K562 (cell line): Measurements from ENCODE around the gene ARHGAP35. TPM values are rescaled to one million over a fixed set of nuclear protein-coding genes. Genes with fewer than 3 reads are reported as not detected.

Experiments
- BMI1 ChIP-seq: fragments of 150-350 bp; IDR thresholded peaks from 2 replicates; pipeline ENCODE4 v1.6.1; 2014; ENCODE audit warnings: low read length
- BRCA1 ChIP-seq, 2 experiments: fragments of 450-650 bp in 1 of 2; sonication (generic) in 1 of 2; formaldehyde crosslinking in 1 of 2; IDR thresholded peaks; 2 replicates each; pipeline versions ENCODE4 v1.5.0 to v1.6.1; 2017 to 2020; ENCODE audit warnings: mild to moderate bottlenecking in 1 of 2, missing genetic modification reagents in 1 of 2
- CCAR2 ChIP-seq: fragments of 200-400 bp; formaldehyde crosslinking; IDR thresholded peaks from 2 replicates; pipeline ENCODE4 v1.6.1; 2017; ENCODE audit warnings: mild to moderate bottlenecking, low read depth, low read length
- CEBPB ChIP-seq: fragments of 450-650 bp; IDR thresholded peaks from 2 replicates; pipeline ENCODE4 v1.6.1; 2016; ENCODE audit warnings: missing genetic modification characterization, missing compliant biosample characterization
- CREB3L1 ChIP-seq: fragments of 450-650 bp; IDR thresholded peaks from 2 replicates; pipeline ENCODE4 v1.6.1; 2014; ENCODE audit warnings: low read depth, mild to moderate bottlenecking, moderate library complexity, borderline replicate concordance
- ELF1 ChIP-seq: fragments of 200-800 bp; sonication (Bioruptor generic); IDR thresholded peaks from 2 replicates; pipeline ENCODE4 v1.6.1; 2016; ENCODE audit warnings: missing genetic modification characterization, missing compliant biosample characterization
- EP300 ChIP-seq: IDR thresholded peaks from 2 replicates; pipeline ENCODE4 v1.6.1; 2012; ENCODE audit warnings: low read length, improper control_type of control experiment
- HDAC1 ChIP-seq, 2 experiments: fragments of 450-650 bp; IDR thresholded peaks; 2 replicates each; pipeline ENCODE4 v1.6.1; 2016 to 2017; ENCODE audit warnings: inconsistent platforms in 1 of 2, mild to moderate bottlenecking in 1 of 2, moderate library complexity in 1 of 2
- HDAC6 ChIP-seq: IDR thresholded peaks from 2 replicates; pipeline ENCODE4 v1.6.1; 2012; ENCODE audit warnings: low read depth, mild to moderate bottlenecking, control low read depth, inconsistent platforms, low read length, moderate library complexity
- HIVEP1 ChIP-seq: fragments of 250-450 bp; sonication (Bioruptor Pico); IDR thresholded peaks from 2 replicates; pipeline ENCODE4 v1.4.0; 2020; ENCODE audit warnings: mild to moderate bottlenecking
- KLF13 ChIP-seq: fragments of 450-650 bp; IDR thresholded peaks from 2 replicates; pipeline ENCODE4 v1.6.1; 2016; ENCODE audit warnings: missing genetic modification characterization, low read depth, mild to moderate bottlenecking, missing compliant biosample characterization, moderate library complexity, borderline replicate concordance
- MCM7 ChIP-seq, 2 experiments: fragments of 450-650 bp; IDR thresholded peaks; 2 replicates each; pipeline ENCODE4 v1.6.1; 2016 to 2018
- MEF2A ChIP-seq: IDR thresholded peaks from 2 replicates; pipeline ENCODE4 v1.6.1; 2011; ENCODE audit warnings: low read depth, mild to moderate bottlenecking, low read length, moderate library complexity; ENCODE audit not compliant: control insufficient read depth
- MIER1 ChIP-seq: fragments of 450-650 bp; IDR thresholded peaks from 2 replicates; pipeline ENCODE4 v1.6.1; 2016; ENCODE audit warnings: antibody characterized with exemption, mild to moderate bottlenecking, low read depth
- NFE2L1 ChIP-seq: fragments of 450-650 bp; IDR thresholded peaks from 2 replicates; pipeline ENCODE4 v1.6.1; 2016; ENCODE audit warnings: missing genetic modification characterization, low read depth, mild to moderate bottlenecking, missing compliant biosample characterization, moderate library complexity, borderline replicate concordance
- PPARD ChIP-seq: fragments of 250-450 bp; sonication (Bioruptor Pico); IDR thresholded peaks from 2 replicates; pipeline ENCODE4 v1.8.0; 2022; ENCODE audit warnings: inconsistent platforms, mild to moderate bottlenecking, moderate library complexity
- RAD51 ChIP-seq: fragments of 450-650 bp; IDR thresholded peaks from 2 replicates; pipeline ENCODE4 v1.7.1; 2016; ENCODE audit warnings: low read depth, mild to moderate bottlenecking, borderline replicate concordance
- SOX6 ChIP-seq: fragments of 450-650 bp; IDR thresholded peaks from 2 replicates; pipeline ENCODE4 v1.6.1; 2014; ENCODE audit warnings: mild to moderate bottlenecking
- SRSF1 ChIP-seq: fragments of 200-400 bp; formaldehyde crosslinking; IDR thresholded peaks from 2 replicates; pipeline ENCODE4 v1.6.1; 2017; ENCODE audit warnings: mild to moderate bottlenecking, low read depth, low read length, moderate library complexity
- SRSF9 ChIP-seq: fragments of 200-400 bp; formaldehyde crosslinking; IDR thresholded peaks from 2 replicates; pipeline ENCODE4 v1.6.1; 2017; ENCODE audit warnings: low read depth, low read length, borderline replicate concordance
- TRIM24 ChIP-seq, 2 experiments: fragments of 450-650 bp; IDR thresholded peaks; 2 replicates each; pipeline ENCODE4 v1.6.1; 2016
- ZFP36 ChIP-seq: fragments of 150-350 bp; IDR thresholded peaks from 2 replicates; pipeline ENCODE4 v1.6.1; 2018; ENCODE audit warnings: low read length, low read depth; ENCODE audit not compliant: partially characterized antibody
- ZNF24 ChIP-seq: fragments of 450-650 bp; IDR thresholded peaks from 2 replicates; pipeline ENCODE4 v1.6.1; 2016
- ZNF3 ChIP-seq: fragments of 250-450 bp; sonication (Bioruptor Pico); IDR thresholded peaks from 2 replicates; pipeline ENCODE4 v1.5.0; 2021; ENCODE audit warnings: mild to moderate bottlenecking, moderate library complexity
- ZNF41 ChIP-seq: fragments of 250-450 bp; sonication (Bioruptor Pico); conservative IDR thresholded peaks from 2 replicates; pipeline ENCODE4 v1.4.0; 2020; ENCODE audit warnings: mild to moderate bottlenecking
- ZNF77 ChIP-seq: fragments of 250-450 bp; sonication (Bioruptor Pico); IDR thresholded peaks from 2 replicates; pipeline ENCODE4 v1.5.0; 2020
- polyA plus RNA-seq, 8 experiments: library from polyadenylated mRNA; depleted of rRNA in 4 of 8; stranded (reverse) in 5 of 8; unstranded in 3 of 8; fragments of >200 nt; fragmentation: Nextera tagmentation in 2 of 8; fragmentation: Illumina TruSeq in 1 of 8; extraction: Ambion mirVana in 2 of 8; extraction: Trizol in 1 of 8; gene quantifications; 2 replicates each; pipeline versions ENCODE4 v1.2.1 to v1.2.3, GENCODE V29; 2011 to 2014; ENCODE audit warnings: inconsistent platforms in 1 of 8, missing spikeins in 1 of 8
- total RNA-seq, 7 experiments: library from RNA; depleted of rRNA in 6 of 7; stranded (reverse); fragments of >200 nt in 6 of 7; fragmentation: Illumina TruSeq in 2 of 7; extraction: Trizol in 2 of 7; gene quantifications; 2 replicates each; pipeline versions ENCODE4 v1.2.1 to v1.2.3, GENCODE V29; 2011 to 2021; ENCODE audit warnings: low replicate concordance in 1 of 7
- TF ChIP-seq, protein P1 (sequence below): IDR thresholded peaks from 2 replicates; pipeline ENCODE4 v1.6.1; 2011; ENCODE audit warnings: borderline replicate concordance, low read depth, mild to moderate bottlenecking, moderate library complexity, low read length; ENCODE audit not compliant: insufficient read depth, poor library complexity, severe bottlenecking

Gene ARHGAP35
- total and polyA plus RNA-seq, 9 of the 15 experiments (the other 6 are each of a cell fraction or from before 2014, with no cell fraction given), result 0.27 to 26.4 (median 10.2) TPM

GRCh38 chr19:46860125-46860845 lies 512 bp upstream of the ARHGAP35 start (continued):
- TF ChIP-seq ZNF24 (no peak), CCAR2 (no peak), NFE2L1 (tag) (no peak), EP300 (no peak; the same call in 1 of the 2 replicates), ZNF3 (no peak), ZNF41 (0 out of 2 replicates have a peak, but pooled peaks have one; percentile 10), SRSF1 (0 out of 2 replicates have a peak, but pooled peaks have one; percentile 38), ZNF77 (CRISPR knock-in tag) (no peak), BMI1 (no peak), SRSF9 (no peak), MCM7 (IDR thresholded peaks at IDR 0.05) (no peak), TRIM24 (IDR thresholded peaks at IDR 0.05) (no peak), ZFP36 (no peak), ELF1 (no peak; the same call in none of the 2 replicates), HDAC6 (no peak), PPARD (CRISPR knock-in tag) (no peak), SOX6 (no peak), CEBPB (no peak), RAD51 (0 out of 2 replicates have a peak, but pooled peaks have one; percentile 21), KLF13 (tag) (peak; percentile 56; the same call in 1 of the 2 replicates), HIVEP1 (CRISPR knock-in tag) (0 out of 2 replicates have a peak, but pooled peaks have one; percentile 15), BRCA1 (IDR thresholded peaks at IDR 0.05) (no peak), BRCA1 (CRISPR knock-in tag; IDR thresholded peaks at IDR 0.05) (no peak), MIER1 (no peak), MEF2A (no peak), CREB3L1 (peak; percentile 43; the same call in 1 of the 2 replicates), HDAC1 (IDR thresholded peaks at IDR 0.05) (peak in 1 of 2 experiments; percentile 47; a peak in 1 of 4 replicates)
- TF ChIP-seq, protein P1, sequence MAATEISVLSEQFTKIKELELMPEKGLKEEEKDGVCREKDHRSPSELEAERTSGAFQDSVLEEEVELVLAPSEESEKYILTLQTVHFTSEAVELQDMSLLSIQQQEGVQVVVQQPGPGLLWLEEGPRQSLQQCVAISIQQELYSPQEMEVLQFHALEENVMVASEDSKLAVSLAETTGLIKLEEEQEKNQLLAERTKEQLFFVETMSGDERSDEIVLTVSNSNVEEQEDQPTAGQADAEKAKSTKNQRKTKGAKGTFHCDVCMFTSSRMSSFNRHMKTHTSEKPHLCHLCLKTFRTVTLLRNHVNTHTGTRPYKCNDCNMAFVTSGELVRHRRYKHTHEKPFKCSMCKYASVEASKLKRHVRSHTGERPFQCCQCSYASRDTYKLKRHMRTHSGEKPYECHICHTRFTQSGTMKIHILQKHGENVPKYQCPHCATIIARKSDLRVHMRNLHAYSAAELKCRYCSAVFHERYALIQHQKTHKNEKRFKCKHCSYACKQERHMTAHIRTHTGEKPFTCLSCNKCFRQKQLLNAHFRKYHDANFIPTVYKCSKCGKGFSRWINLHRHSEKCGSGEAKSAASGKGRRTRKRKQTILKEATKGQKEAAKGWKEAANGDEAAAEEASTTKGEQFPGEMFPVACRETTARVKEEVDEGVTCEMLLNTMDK, result no peak
